A673 (cell line): ENCODE results near the gene ATG5. TPM values are rescaled to one million over a fixed set of nuclear protein-coding genes. Genes with fewer than 3 reads are reported as not detected.

Experiments used
- BruUV-seq: library from RNA; stranded (reverse); fragments of 400-500 nt; replicated peaks from 2 replicates; lab custom pipeline; 2021; lab: Mats Ljungman, UMichigan
- CTCF ChIA-PET: fragments of 300-600 bp; sonication (Branson Sonifier 250); formaldehyde crosslinking; loops from one replicate; lab custom pipeline; 2022; ENCODE audit warnings: antibody characterized with exemption; lab: Charles Lee
- POLR2A ChIA-PET: fragments of 300-600 bp; sonication (Branson Sonifier 250); formaldehyde crosslinking; loops from one replicate; lab custom pipeline; 2022; ENCODE audit warnings: antibody characterized with exemption; ENCODE audit not compliant: low non-redundant PET; lab: Charles Lee
- DNase-seq: peaks from one replicate; pipeline ENCODE4 v3.0.0-alpha.2; 2015; ENCODE audit warnings: low spot score
- H3K27ac ChIP-seq: fragments of 200-600 bp; sonication (generic); 2 replicates; pipeline ENCODE4 v1.5.1; 2016; ENCODE audit warnings: mixed run types, low read depth, mild to moderate bottlenecking, mixed read lengths, antibody characterized with exemption, low read length; ENCODE audit not compliant: poor library complexity, severe bottlenecking
- H3K27me3 ChIP-seq: fragments of 200-600 bp; sonication (generic); replicated peaks from 2 replicates; pipeline ENCODE4 v1.6.1; 2017; ENCODE audit warnings: mixed run types, low read depth, mild to moderate bottlenecking, mixed read lengths, antibody characterized with exemption, low read length; ENCODE audit not compliant: insufficient read depth, poor library complexity
- H3K36me3 ChIP-seq: fragments of 200-600 bp; sonication (generic); 2 replicates; pipeline ENCODE4 v1.6.1; 2016; ENCODE audit warnings: mixed run types, mild to moderate bottlenecking, mixed read lengths, antibody characterized with exemption, low read length; ENCODE audit not compliant: insufficient read depth, poor library complexity, severe bottlenecking
- H3K4me1 ChIP-seq: fragments of 200-600 bp; sonication (generic); 2 replicates; pipeline ENCODE4 v1.6.1; 2017; ENCODE audit warnings: mixed run types, mild to moderate bottlenecking, mixed read lengths, antibody characterized with exemption, low read length; ENCODE audit not compliant: insufficient read depth, poor library complexity, severe bottlenecking
- H3K4me3 ChIP-seq: fragments of 200-600 bp; sonication (generic); 2 replicates; pipeline ENCODE4 v1.5.1; 2016; ENCODE audit warnings: low read depth, mixed run types, mild to moderate bottlenecking, mixed read lengths, low read length; ENCODE audit not compliant: poor library complexity, severe bottlenecking
- H3K9me3 ChIP-seq: fragments of 200-600 bp; sonication (generic); 2 replicates; pipeline ENCODE4 v1.6.1; 2016; ENCODE audit warnings: mixed run types, low read depth, mild to moderate bottlenecking, mixed read lengths, antibody characterized with exemption, low read length; ENCODE audit not compliant: poor library complexity, severe bottlenecking
- EZH2 ChIP-seq: fragments of 200-600 bp; sonication (generic); IDR thresholded peaks from 2 replicates; pipeline ENCODE4 v1.6.1; 2017; ENCODE audit warnings: borderline replicate concordance, low read depth, mild to moderate bottlenecking, mixed read lengths, antibody characterized with exemption, low read length; ENCODE audit not compliant: poor library complexity, severe bottlenecking
- intact Hi-C: fragments of 100-400 bp; cut with micrococcal nuclease; formaldehyde crosslinking; loops from one replicate; pipeline ENCODE4 v1.10.0; 2022; ENCODE audit not compliant: unreplicated experiment
- total RNA-seq: library from RNA; stranded (reverse); gene quantifications from 2 replicates; pipeline ENCODE4 v1.2.3, GENCODE V29; 2021
- TF ChIP-seq, protein P1 (sequence below): fragments of 300-800, 200-600 bp; sonication (generic); conservative IDR thresholded peaks from 2 replicates; pipeline ENCODE4 v1.5.1; 2017; ENCODE audit warnings: low read depth, mild to moderate bottlenecking, antibody characterized with exemption, low read length, moderate library complexity, mixed read lengths

Gene ATG5
- total RNA-seq, 1 experiment from 2014 or later, result 37.0 TPM

GRCh38 chr6:106138151-106138550, 187.4 kb downstream of the ATG5 start:
- CTCF ChIA-PET, result no interaction called here
- H3K4me1 ChIP-seq, result peaks cover 2% of the 10 kb centered on the region
- DNase-seq, result no peak
- POLR2A ChIA-PET, result no interaction called here
- H3K27me3 ChIP-seq, result no peaks in the 10 kb centered on the region
- H3K27ac ChIP-seq, result no peak overlapping the region
- intact Hi-C loops, result no loop called here
- H3K36me3 ChIP-seq, result no peaks in the 10 kb centered on the region
- H3K4me3 ChIP-seq, result no peak overlapping the region
- H3K9me3 ChIP-seq, result no peaks in the 10 kb centered on the region
- TF ChIP-seq EZH2, result no peak
- TF ChIP-seq, protein P1, sequence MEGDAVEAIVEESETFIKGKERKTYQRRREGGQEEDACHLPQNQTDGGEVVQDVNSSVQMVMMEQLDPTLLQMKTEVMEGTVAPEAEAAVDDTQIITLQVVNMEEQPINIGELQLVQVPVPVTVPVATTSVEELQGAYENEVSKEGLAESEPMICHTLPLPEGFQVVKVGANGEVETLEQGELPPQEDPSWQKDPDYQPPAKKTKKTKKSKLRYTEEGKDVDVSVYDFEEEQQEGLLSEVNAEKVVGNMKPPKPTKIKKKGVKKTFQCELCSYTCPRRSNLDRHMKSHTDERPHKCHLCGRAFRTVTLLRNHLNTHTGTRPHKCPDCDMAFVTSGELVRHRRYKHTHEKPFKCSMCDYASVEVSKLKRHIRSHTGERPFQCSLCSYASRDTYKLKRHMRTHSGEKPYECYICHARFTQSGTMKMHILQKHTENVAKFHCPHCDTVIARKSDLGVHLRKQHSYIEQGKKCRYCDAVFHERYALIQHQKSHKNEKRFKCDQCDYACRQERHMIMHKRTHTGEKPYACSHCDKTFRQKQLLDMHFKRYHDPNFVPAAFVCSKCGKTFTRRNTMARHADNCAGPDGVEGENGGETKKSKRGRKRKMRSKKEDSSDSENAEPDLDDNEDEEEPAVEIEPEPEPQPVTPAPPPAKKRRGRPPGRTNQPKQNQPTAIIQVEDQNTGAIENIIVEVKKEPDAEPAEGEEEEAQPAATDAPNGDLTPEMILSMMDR, result no peak
- no TSS peak for BruUV-seq

DNA sequence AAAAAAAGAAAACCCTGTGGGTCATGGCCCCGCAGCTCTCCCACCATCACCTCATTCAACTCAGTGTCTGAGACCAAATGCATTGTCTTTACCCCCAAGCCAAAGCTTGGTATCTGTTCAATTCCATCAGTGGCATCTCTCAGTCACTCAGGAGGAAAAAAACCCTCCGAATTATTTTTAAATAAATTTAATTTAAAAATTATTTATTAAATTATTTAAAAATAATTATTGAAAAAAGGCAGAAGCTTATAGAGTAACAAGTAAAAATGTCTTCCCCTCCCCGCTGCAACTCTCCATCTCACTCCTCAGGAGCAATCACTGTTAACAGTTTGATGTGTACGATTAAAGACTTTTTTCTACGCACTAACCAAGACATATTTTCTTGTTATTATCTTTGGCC, 188.7 kb downstream of the ATG5 start:
- no peaks in the 10 kb centered on the region for H3K9me3 ChIP-seq
- H3K4me1 ChIP-seq, result peaks cover 7% of the 10 kb centered on the region
- H3K36me3 ChIP-seq, result no peaks in the 10 kb centered on the region
- intact Hi-C loops, result no loop called here
- no peak for TF ChIP-seq EZH2
- TF ChIP-seq, protein P1, result no peak
- H3K27ac ChIP-seq, result no peak overlapping the region
- H3K4me3 ChIP-seq, result no peak overlapping the region
- DNase-seq, result no peak
- ChIA-PET CTCF (no interaction called here), POLR2A (no interaction called here)
- BruUV-seq, result no TSS peak
- H3K27me3 ChIP-seq, result no peaks in the 10 kb centered on the region

DNA sequence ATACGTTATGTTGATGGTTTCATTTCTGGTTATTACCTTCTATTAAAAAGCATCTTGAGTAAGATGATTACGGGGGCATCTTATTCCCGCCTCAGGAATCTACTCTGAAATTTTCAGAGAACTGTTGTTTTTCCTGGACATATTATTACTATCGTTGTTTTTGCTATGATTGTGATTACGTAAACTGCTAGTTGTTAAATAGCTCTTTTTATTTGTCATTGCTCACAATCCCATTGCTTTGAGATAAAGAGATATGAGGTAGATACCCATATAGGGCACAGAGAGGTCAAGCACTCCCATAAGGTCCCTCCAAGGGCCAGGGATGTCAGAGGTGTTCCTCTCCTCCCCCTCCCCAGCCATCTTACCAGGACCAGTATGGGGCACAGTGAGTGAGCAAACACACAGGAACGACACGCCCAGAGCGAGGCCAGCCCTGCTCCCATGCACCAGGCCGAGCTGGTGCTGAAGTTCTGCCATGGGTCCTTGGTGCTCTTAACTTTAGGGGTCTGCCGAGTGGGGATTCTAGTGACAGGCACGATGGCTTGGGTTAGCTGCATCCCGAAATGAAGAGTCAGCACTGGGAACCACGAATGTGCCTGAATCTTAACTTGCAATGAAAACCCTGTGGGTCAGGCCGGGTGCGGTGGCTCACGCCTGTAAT, 189.5 kb downstream of the ATG5 start:
- BruUV-seq, result no TSS peak
- intact Hi-C loops, result no loop called here
- CTCF ChIA-PET, result no interaction called here

More for the DNA sequence above, 189.5 kb downstream of the ATG5 start:
- no peak for DNase-seq
- Histone ChIP-seq H3K9me3 (no peaks in the 10 kb centered on the region), H3K27ac (no peak overlapping the region), H3K4me3 (no peak overlapping the region), H3K4me1 (peaks cover 7% of the 10 kb centered on the region), H3K36me3 (no peaks in the 10 kb centered on the region), H3K27me3 (no peaks in the 10 kb centered on the region)
- no peak for TF ChIP-seq EZH2
- TF ChIP-seq, protein P1, result no peak
- POLR2A ChIA-PET, result no interaction called here
